Stimulated activated CD8-positive, alpha-beta memory T cell treated with anti-CD3 and anti-CD28 coated beads, Interleukin-4, amount 100 ng/mL, for 1 hour (primary cell): ENCODE measurements around the gene MAP3K1.

Experiments
- DNase-seq, 2 donors: peaks; one replicate each; pipeline ENCODE4 v3.0.0-alpha.2; 2020; ENCODE audit warnings: low read depth in 2 of 2, low spot score in 1 of 2

Gene MAP3K1

GRCh38 chr5:56845277-56845676 is 29.9 kb downstream of the MAP3K1 start:
- no peak for DNase-seq

DNA sequence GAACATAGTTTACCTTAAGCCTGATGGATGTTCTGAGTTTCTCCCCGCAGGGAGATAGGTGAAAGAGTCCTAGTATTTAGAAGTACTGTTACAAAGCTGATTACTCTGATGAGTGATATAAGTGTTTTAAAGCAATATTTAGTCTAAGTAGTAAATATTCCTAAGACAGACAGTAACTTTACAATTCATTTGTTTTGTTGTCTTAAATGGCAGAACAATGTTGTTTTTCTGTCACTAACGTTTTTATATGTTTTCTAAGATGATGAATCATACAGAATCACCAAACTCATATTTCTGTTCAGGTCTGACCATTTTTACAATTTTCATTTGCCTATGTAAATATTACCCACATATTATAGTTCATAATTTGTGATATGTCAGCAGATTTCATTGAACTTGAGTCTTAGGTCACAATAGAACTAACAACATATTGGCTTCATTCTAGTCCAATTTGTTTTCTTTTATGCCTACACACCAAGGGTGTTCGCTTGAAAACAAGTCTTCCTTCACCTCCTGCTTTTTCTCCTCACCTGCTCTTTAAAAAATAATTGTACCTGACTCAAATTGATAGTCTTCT is 30.6 kb downstream of the MAP3K1 start:
- no peak for DNase-seq

DNA sequence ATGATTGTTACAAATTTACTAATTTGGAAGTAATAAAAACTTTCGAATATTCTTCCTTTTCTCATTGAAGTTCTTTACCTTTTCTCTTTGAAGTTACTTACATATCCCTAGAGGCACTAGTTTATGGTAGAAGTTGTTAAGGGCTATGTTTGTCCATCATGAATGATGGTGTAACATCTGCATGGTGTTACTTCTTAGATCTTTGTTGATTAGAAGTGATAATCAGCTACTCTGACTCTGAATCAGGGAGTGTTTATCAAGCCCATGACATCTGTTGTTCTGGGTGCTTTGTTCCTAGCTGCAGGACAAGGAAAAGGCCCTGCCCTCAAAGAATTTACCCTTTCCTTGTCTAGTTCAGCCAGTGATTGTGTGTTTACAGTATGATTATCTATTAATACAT is 32.9 kb downstream of the MAP3K1 start:
- no peak for DNase-seq

- DNase-seq: no peak
These were observed 34.3 kb downstream of the MAP3K1 start for GRCh38 chr5:56849671-56850070.

- DNase-seq: no peak
These were observed 35.1 kb downstream of the MAP3K1 start for GRCh38 chr5:56850423-56850822.

GRCh38 chr5:56851258-56851941 is 36.1 kb downstream of the MAP3K1 start:
- no peak for DNase-seq

DNA sequence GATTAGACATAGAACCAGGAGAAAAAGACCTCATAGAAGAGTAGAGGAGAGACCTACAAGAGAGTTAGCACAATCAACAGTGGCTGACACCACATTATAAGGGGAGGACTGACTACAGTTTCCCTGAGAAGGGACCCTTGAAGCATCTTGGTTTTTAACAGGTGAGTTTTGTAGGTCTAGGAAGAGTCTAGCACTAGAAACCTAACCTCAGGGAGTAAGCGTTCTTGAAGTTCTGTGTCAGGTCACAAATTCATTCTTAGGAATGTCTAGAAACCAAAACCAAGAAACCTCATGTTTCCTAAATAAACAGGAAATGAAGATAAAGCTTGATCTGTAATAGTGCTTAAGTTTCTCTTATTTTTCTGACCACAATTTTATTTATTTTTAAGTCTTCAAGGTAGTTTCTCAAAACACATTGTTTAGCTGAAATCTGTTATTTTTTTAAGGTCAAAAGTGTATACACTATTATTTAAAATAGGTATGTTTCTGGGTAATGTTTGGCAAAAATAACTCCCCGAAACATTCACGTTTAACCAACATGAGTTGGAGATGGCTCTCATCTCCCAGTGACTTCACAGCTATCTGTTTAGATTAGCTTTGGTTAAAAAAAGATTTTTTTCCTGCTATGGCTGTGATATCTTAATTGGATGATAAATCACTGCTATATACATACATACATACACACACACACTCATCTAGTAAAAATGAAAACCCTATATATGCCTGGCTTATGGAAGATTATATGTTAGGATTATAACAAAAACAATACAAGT is 37.1 kb downstream of the MAP3K1 start:
- no peak for DNase-seq

DNA sequence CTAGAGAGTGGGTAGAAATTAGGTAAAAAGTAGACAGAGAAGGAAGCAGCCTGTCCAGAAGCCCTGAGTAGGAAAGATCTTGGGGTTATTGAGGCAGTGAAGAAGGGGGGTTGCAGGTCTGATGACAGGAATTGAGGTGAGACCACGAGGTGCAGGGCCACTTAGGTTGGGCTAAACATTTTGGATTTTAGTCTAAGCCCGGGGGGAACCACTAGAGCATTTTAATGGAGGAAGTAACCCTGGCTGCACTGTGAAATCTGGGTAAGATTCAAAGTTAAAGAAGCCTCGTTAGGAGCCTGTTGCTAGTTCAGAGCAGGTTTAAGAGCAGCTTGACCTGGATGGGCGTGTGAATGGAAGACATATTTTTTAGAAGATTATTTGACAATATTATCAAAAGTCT is 38.3 kb downstream of the MAP3K1 start:
- no peak for DNase-seq

GRCh38 chr5:56854920-56855319 is 39.6 kb downstream of the MAP3K1 start:
- DNase-seq: no peak

DNA sequence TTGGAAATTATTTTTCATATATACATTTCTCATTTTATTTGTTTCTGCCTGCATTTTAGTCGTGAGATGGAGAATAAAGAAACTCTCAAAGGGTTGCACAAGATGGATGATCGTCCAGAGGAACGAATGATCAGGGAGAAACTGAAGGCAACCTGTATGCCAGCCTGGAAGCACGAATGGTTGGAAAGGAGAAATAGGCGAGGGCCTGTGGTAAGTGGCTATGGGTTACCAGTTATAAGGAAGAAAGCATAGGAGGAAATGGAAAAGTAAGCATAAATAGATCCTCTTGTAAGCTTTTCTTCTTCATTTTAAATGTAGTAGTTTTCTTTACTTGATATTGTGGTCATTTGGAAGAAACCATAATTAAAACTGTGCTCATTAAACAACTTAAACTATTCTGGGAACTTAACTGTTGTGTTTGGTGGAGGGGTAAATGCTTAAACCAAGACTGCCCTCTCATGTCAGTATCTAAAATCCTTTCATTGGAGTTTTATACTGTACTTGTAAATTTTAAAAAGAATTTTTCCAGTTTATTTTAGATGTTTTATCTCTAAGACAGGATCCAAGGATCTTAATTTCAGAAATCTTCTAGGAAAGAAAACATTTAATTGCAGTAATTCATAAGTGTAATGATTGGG is 41.3 kb downstream of the MAP3K1 start:
- DNase-seq: no peak

GRCh38 chr5:56858777-56859442 is 43.6 kb downstream of the MAP3K1 start:
- no peak for DNase-seq

GRCh38 chr5:56861893-56862485 is 46.6 kb downstream of the MAP3K1 start:
- no peak for DNase-seq

GRCh38 chr5:56862909-56863308 is 47.6 kb downstream of the MAP3K1 start:
- DNase-seq: no peak

GRCh38 chr5:56871777-56872176 is 56.4 kb downstream of the MAP3K1 start:
- DNase-seq: no peak

DNA sequence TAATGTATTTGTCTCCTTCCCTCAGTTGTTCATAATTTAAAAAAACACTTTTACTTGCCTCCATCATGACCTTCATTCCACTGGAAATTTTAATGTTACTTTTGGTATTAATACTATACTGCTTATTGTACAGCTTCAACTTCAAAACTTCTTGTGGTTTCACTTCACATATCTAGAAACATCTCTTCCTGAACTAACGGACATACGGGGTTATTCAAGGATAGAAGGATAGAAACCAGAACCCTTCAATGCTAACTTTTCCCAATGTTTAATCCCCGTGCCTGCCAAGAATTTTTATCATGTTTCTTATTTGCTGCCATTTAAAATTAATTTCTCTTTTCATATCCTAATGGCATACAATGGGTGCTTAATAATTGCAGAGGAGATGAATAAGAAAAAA is 57.7 kb downstream of the MAP3K1 start:
- DNase-seq: no peak

DNA sequence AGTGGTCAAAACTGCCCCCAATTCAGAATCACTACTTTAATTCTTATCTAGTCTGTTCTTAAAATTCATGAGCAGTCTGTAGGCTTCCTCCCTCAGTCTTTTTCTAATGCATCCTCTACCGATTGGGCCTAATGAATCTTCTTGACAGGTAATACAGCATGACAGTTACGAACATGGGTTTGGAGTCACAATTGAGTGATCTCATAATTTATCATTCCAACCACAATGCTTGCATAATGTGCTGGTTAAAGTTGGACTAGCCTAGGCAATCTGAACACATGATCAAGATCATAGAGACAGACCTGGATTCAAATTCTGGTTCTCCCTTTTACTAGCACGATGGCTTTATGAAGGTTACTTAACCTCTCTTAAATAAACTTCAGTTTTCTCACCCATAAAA is 61.0 kb downstream of the MAP3K1 start:
- DNase-seq: no peak

DNA sequence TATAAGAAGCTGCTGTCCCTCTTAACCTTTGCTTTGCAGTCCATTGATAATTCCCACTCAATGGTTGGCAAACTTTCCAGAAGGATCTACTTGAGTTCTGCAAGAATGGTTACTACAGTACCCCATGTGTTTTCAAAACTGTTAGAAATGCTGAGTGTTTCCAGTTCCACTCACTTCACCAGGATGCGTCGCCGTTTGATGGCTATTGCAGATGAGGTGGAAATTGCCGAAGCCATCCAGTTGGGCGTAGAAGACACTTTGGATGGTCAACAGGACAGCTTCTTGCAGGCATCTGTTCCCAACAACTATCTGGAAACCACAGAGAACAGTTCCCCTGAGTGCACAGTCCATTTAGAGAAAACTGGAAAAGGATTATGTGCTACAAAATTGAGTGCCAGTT is 66.2 kb downstream of the MAP3K1 start:
- no peak for DNase-seq

DNA sequence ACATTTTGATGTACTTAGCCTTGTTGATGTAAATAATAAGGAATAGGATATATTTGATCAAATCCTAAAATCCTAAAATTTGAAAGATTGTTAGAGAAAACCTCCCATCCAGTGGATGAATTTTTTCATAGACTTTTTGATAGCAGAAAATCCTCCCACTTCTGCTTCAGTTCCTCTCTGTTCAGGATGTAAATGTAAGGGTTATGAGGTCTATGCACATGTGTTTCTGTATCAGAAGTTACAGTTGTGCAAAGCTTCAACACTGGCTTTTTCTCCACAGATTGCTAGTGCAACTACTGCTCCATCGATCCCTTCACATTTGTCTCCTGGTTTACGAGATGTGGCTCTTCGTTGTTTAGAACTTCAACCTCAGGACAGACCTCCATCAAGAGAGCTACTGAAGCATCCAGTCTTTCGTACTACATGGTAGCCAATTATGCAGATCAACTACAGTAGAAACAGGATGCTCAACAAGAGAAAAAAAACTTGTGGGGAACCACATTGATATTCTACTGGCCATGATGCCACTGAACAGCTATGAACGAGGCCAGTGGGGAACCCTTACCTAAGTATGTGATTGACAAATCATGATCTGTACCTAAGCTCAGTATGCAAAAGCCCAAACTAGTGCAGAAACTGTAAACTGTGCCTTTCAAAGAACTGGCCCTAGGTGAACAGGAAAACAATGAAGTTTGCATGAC is 78.1 kb downstream of the MAP3K1 start:
- no peak for DNase-seq

DNA sequence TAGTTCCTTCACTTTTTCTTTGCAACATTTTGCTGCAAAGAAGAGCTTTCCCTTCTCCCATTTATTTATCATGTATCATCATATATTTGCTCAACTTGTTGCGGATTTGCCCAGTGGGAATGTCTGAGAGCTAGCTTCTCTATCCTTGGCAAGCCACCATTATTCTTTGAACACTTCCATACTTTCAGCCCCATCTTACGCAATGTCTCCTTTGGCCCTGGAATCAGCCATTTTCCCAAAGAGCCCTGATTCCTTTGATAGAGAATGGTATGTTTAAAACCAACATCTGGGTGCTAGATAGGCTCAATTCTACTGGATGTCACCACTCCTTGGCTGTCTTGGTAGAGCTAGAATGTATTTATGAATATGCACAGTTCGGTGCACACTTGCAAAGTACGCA is 81.4 kb downstream of the MAP3K1 start:
- no peak for DNase-seq

DNA sequence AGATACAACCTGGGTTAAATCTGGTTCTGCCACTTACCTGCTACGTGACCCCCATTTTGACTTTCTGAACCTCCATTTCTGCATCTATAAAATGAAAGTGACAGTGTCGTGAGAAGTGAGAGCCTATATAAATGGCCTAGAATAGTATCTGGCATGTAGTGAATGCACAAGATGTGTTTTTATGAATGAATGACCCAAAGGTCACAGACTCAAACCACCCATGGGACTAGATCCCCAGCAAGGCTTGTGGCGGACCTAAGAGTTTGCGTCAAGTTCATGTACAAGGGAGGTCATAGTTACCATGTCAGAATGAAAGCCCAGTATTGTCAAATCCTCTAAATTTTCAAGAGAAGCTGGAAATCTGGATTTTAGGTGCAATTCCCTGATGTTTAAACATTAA is 82.9 kb downstream of the MAP3K1 start:
- DNase-seq: no peak
